ENCODE results near the gene KLHL22.

Gene KLHL22

GRCh38 chr22:20514658-20515406 is 19.2 kb upstream of the KLHL22 start:
- no peak overlapping the region; the same call in 1 of the 2 replicates for H3K27ac ChIP-seq (ENCODE audit: low read length)
- DNase-seq: no peak
- H3K36me3 ChIP-seq (ENCODE audit: insufficient read depth, low read length): peaks cover 42% of the 10 kb centered on the region

GRCh38 chr22:20511578-20512229 is 16.1 kb upstream of the KLHL22 start:
- Histone ChIP-seq H4K20me1 (ENCODE audit: insufficient read depth, low read length) (peaks cover 56% of the 10 kb centered on the region), H3K27me3 (ENCODE audit: insufficient read depth, low read length, poor library complexity) (no peaks in the 10 kb centered on the region), H3K4me2 (ENCODE audit: insufficient read depth, low read length) (no peak overlapping the region), H3K79me2 (ENCODE audit: insufficient read depth, low read length) (peaks cover 92% of the 10 kb centered on the region), H3K9ac (ENCODE audit: low read depth, low read length) (no peak overlapping the region), H3K4me3 (ENCODE audit: low read depth in 1 of 2, low read length in 2 of 2) (no peak overlapping the region), H3K9me3 (ENCODE audit: insufficient read depth, low read length, severe bottlenecking) (no peaks in the 10 kb centered on the region), H3K27ac (ENCODE audit: low read length) (no peak overlapping the region), H3K36me3 (ENCODE audit: insufficient read depth, low read length) (peaks cover 31% of the 10 kb centered on the region), H2AFZ (ENCODE audit: low read depth, low read length) (no peak overlapping the region), H3K4me1 (ENCODE audit: insufficient read depth, low read length) (peaks cover 34% of the 10 kb centered on the region)
- no peak for ATAC-seq (ENCODE audit: insufficient read depth, low read depth)
- no peak for TF ChIP-seq EZH2 (IDR thresholded peaks at IDR 0.05; ENCODE audit: borderline replicate concordance, low read depth, low read length, severe bottlenecking)
- DNase-seq: no peak

More at GRCh38 chr22:20514658-20515406, 19.2 kb upstream of the KLHL22 start:
- Histone ChIP-seq H3K4me3 (ENCODE audit: low read depth in 1 of 2, low read length in 2 of 2) (no peak overlapping the region), H4K20me1 (ENCODE audit: insufficient read depth, low read length) (peaks cover 75% of the 10 kb centered on the region), H3K79me2 (ENCODE audit: insufficient read depth, low read length) (peaks cover 95% of the 10 kb centered on the region), H3K9ac (ENCODE audit: low read depth, low read length) (no peak overlapping the region), H3K4me2 (ENCODE audit: insufficient read depth, low read length) (no peak overlapping the region), H3K4me1 (ENCODE audit: insufficient read depth, low read length) (peaks cover 15% of the 10 kb centered on the region), H3K9me3 (ENCODE audit: insufficient read depth, low read length, severe bottlenecking) (no peaks in the 10 kb centered on the region), H3K27me3 (ENCODE audit: insufficient read depth, low read length, poor library complexity) (no peaks in the 10 kb centered on the region), H2AFZ (ENCODE audit: low read depth, low read length) (no peak overlapping the region)
- TF ChIP-seq EZH2 (IDR thresholded peaks at IDR 0.05; ENCODE audit: borderline replicate concordance, low read depth, low read length, severe bottlenecking): no peak
- TF ChIP-seq, protein P1, sequence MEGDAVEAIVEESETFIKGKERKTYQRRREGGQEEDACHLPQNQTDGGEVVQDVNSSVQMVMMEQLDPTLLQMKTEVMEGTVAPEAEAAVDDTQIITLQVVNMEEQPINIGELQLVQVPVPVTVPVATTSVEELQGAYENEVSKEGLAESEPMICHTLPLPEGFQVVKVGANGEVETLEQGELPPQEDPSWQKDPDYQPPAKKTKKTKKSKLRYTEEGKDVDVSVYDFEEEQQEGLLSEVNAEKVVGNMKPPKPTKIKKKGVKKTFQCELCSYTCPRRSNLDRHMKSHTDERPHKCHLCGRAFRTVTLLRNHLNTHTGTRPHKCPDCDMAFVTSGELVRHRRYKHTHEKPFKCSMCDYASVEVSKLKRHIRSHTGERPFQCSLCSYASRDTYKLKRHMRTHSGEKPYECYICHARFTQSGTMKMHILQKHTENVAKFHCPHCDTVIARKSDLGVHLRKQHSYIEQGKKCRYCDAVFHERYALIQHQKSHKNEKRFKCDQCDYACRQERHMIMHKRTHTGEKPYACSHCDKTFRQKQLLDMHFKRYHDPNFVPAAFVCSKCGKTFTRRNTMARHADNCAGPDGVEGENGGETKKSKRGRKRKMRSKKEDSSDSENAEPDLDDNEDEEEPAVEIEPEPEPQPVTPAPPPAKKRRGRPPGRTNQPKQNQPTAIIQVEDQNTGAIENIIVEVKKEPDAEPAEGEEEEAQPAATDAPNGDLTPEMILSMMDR (IDR thresholded peaks at IDR 0.05; ENCODE audit: borderline replicate concordance, extremely low read depth, low read length, poor library complexity, severe bottlenecking): no peak
- no peak for ATAC-seq (ENCODE audit: insufficient read depth, low read depth)

- no peak for DNase-seq
- TF ChIP-seq, protein P1 (IDR thresholded peaks at IDR 0.05; ENCODE audit: borderline replicate concordance, extremely low read depth, low read length, poor library complexity, severe bottlenecking): no peak
- no peak for TF ChIP-seq EZH2 (IDR thresholded peaks at IDR 0.05; ENCODE audit: borderline replicate concordance, low read depth, low read length, severe bottlenecking)
- Histone ChIP-seq H3K9ac (ENCODE audit: low read depth, low read length) (no peak overlapping the region), H3K4me3 (ENCODE audit: low read depth in 1 of 2, low read length in 2 of 2) (no peak overlapping the region), H3K4me1 (ENCODE audit: insufficient read depth, low read length) (peaks cover 37% of the 10 kb centered on the region), H3K79me2 (ENCODE audit: insufficient read depth, low read length) (peaks cover 87% of the 10 kb centered on the region), H3K36me3 (ENCODE audit: insufficient read depth, low read length) (peaks cover 27% of the 10 kb centered on the region), H2AFZ (ENCODE audit: low read depth, low read length) (no peak overlapping the region), H3K27me3 (ENCODE audit: insufficient read depth, low read length, poor library complexity) (no peaks in the 10 kb centered on the region), H4K20me1 (ENCODE audit: insufficient read depth, low read length) (peaks cover 52% of the 10 kb centered on the region), H3K9me3 (ENCODE audit: insufficient read depth, low read length, severe bottlenecking) (no peaks in the 10 kb centered on the region), H3K27ac (ENCODE audit: low read length) (no peak overlapping the region), H3K4me2 (ENCODE audit: insufficient read depth, low read length) (peak overlapping the region; percentile 8; the same call in 1 of the 2 replicates)
- ATAC-seq (ENCODE audit: insufficient read depth, low read depth): no peak
Observed at GRCh38 chr22:20510811-20511577, 15.4 kb upstream of the KLHL22 start.

Data from DND-41 (cell line).